KOPT-K1 (cell line): Measurements from ENCODE around the gene RYR1.
"Not testable (repeated sequence)": the region's sequence is repeated elsewhere in the genome, so short reads cannot be mapped to it uniquely, and the experiment has no call there.

ENCODE experiments used
- H3K27ac ChIP-seq: fragments of 200-600 bp; sonication (generic); 2 replicates; pipeline ENCODE4 v1.5.1; 2016; ENCODE audit warnings: antibody characterized with exemption, mild to moderate bottlenecking, low read depth, low read length; ENCODE audit not compliant: poor library complexity, severe bottlenecking
- H3K36me3 ChIP-seq: fragments of 200-600 bp; sonication (generic); 2 replicates; pipeline ENCODE4 v1.5.1; 2017; ENCODE audit warnings: antibody characterized with exemption, mild to moderate bottlenecking, low read length, moderate library complexity; ENCODE audit not compliant: insufficient read depth
- H3K9me3 ChIP-seq: fragments of 200-600 bp; sonication (generic); 2 replicates; pipeline ENCODE4 v1.5.1; 2017; ENCODE audit warnings: antibody characterized with exemption, low read length, mild to moderate bottlenecking; ENCODE audit not compliant: insufficient read depth, poor library complexity, severe bottlenecking

RYR1 gene

GRCh38 chr19:38412491-38412890 lies 21.0 kb upstream of the RYR1 start:
- no peak overlapping the region for H3K27ac ChIP-seq
- H3K9me3 ChIP-seq, result no peaks in the 10 kb centered on the region
- H3K36me3 ChIP-seq, result no peaks in the 10 kb centered on the region

GRCh38 chr19:38412961-38413360 lies 20.5 kb upstream of the RYR1 start:
- Histone ChIP-seq H3K36me3 (no peaks in the 10 kb centered on the region), H3K9me3 (no peaks in the 10 kb centered on the region), H3K27ac (no peak overlapping the region)

- H3K36me3 ChIP-seq, result no peaks in the 10 kb centered on the region
- H3K9me3 ChIP-seq, result no peaks in the 10 kb centered on the region
- H3K27ac ChIP-seq, result no peak overlapping the region
Observed at GRCh38 chr19:38413416-38413815, 20.1 kb upstream of the RYR1 start.

DNA sequence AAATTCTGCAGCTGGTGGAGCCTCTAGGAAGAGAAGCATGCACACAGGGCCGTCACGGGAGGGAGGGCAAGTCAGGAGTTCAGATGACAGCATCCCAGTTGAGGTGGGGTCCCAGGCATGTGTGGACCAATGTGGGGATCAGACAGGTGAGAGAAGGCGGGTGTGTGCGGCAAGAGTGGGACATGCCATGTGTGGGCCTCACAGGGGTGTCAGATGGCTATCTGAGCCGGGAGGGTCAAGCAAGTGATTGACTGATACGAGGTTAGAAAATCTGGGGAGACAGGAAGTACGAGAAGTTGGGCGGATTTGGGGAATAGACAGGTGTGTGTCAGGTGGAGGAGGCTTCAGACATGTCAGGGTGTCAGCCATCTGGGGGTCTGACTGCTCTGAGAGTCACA lies 16.3 kb upstream of the RYR1 start:
- Histone ChIP-seq H3K9me3 (no peaks in the 10 kb centered on the region), H3K36me3 (no peaks in the 10 kb centered on the region), H3K27ac (no peak overlapping the region)

DNA sequence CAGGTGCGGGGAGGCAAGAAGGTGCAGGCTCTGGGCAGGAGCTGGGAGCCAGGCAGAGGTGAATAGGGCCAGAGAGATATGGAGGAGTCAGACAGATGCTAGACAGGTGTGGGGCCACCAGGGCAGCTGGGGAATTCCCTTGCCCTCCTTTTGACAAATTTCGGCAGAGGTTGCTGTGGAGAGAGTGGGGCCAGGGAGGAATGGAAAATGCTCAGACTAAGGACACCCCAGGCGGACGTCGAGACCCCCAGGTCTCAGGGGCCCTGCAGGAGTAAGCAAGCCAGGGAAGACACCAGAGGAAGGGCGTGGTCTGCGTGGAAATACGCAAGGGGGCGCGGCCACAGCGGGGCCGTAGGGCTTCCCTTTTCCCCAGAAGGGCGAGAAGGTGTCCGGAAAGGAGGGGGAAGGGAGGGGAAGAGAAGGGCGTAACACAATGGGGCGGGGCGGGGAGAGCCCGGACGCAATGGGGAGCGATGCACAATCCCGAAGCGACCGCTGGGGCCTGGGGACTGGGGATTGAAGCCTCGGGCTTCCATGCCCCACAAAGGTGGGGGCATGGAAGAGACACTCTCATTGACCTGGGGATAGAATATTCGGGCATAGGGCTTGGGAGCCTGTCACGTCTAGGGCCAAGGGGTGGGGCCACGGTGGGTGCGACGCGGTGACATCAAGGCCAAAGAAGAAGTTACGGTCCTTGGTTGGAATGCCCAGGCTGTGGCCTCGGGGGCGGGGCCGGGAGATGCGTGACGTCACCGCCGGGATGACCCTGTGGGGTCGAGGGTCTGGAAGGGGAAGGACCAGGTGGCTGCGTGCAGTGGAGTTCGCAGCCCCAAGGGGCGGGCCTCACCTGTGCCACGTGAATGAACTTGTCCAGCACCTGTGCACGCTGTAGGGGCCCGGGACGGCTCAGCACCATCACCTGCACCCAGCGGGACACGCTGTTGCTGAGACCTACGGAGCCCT lies 15.7 kb upstream of the RYR1 start:
- no peaks in the 10 kb centered on the region for H3K36me3 ChIP-seq
- H3K9me3 ChIP-seq, result no peaks in the 10 kb centered on the region
- no peak overlapping the region for H3K27ac ChIP-seq

DNA sequence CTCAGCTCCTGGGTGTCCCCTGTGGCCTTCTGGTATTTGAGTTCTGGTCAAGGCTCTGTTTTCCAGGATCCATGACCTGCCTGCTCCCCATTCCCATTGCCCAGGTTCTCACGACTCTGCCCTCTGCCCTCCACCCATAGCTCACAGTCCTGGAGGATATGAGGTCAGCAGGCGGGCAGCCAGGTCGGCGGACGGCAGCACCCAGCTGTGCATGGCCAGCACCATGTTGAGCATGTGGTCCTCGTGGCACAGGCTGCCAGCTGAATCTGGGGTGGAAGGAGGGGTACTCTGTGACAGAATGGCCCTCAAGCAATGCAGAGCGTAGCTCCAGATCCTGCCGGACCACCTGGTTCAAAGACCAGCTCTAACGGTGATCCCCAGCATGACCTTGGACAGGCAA lies 12.6 kb upstream of the RYR1 start:
- Histone ChIP-seq H3K9me3 (no peaks in the 10 kb centered on the region), H3K27ac (no peak overlapping the region), H3K36me3 (no peaks in the 10 kb centered on the region)

- Histone ChIP-seq H3K36me3 (no peaks in the 10 kb centered on the region), H3K9me3 (no peaks in the 10 kb centered on the region), H3K27ac (no peak overlapping the region)
Observed at GRCh38 chr19:38421856-38422255, 11.6 kb upstream of the RYR1 start.

DNA sequence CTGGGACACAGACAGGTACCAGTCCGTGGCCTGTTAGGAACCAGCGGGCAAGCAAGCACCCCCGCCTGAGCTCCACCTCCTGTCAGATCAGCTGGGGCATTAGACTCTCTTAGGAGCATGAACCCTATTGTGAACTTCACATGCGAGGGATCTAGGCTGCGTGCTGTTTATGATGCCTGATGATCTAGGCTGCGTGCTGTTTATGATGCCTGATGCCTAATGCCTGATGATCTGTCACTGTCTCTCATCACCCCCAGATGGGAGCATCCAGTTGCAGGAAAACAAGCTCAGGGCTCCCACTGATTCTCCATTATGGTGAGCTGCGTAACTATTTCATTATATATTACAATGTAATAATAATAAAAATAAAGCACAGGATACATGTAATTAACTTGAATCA lies 11.1 kb upstream of the RYR1 start:
- Histone ChIP-seq H3K36me3 (no peaks in the 10 kb centered on the region), H3K9me3 (no peaks in the 10 kb centered on the region), H3K27ac (no peak overlapping the region)

DNA sequence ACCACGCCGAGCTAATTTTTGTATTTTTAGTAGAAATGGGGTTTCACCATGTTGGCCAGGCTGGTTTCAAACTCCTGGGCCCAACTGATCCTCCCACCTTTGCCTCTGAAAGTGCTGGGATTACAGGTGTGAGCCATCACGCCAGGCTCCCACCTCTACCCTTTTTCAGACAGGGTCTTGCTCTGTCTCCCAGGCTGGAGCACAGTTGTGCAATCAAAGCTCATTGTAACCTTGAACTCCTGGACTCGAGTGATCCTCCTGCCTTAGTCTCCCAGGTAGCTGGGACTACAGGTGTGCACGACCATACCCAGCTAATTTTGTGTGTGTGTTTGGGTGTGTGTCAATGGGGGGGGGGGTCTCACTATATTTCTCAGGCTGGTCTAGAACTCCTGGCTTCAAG lies 9.2 kb upstream of the RYR1 start:
- H3K36me3 ChIP-seq, result no peaks in the 10 kb centered on the region
- H3K9me3 ChIP-seq, result no peaks in the 10 kb centered on the region
- H3K27ac ChIP-seq, result no peak overlapping the region

- Histone ChIP-seq H3K36me3 (no peaks in the 10 kb centered on the region), H3K9me3 (no peaks in the 10 kb centered on the region), H3K27ac (no peak overlapping the region)
Observed at GRCh38 chr19:38425222-38425809, 8.2 kb upstream of the RYR1 start.

- Histone ChIP-seq H3K27ac (no peak within 1 kb of the TSS), H3K9me3 (no peaks in the 10 kb centered on the region), H3K36me3 (no peaks in the 10 kb centered on the region)
Observed at GRCh38 chr19:38425810-38426466, 7.6 kb upstream of the RYR1 start, which contains the start of gene RASGRP4. TSS of gene RASGRP4 (minus strand) at chr19:38426219. CDS start at chr19:38426091, 128 bp downstream.

- not testable (repeated sequence) for H3K27ac ChIP-seq, H3K36me3 ChIP-seq, H3K9me3 ChIP-seq
Observed at GRCh38 chr19:38427035-38427677, 6.3 kb upstream of the RYR1 start.

GRCh38 chr19:38429055-38429810 lies 4.3 kb upstream of the RYR1 start:
- no peaks in the 10 kb centered on the region for H3K9me3 ChIP-seq
- no peaks in the 10 kb centered on the region for H3K36me3 ChIP-seq
- H3K27ac ChIP-seq, result no peak overlapping the region

GRCh38 chr19:38429811-38430156 lies 3.7 kb upstream of the RYR1 start:
- H3K9me3 ChIP-seq, result no peaks in the 10 kb centered on the region
- no peaks in the 10 kb centered on the region for H3K36me3 ChIP-seq
- no peak overlapping the region for H3K27ac ChIP-seq
